ENCODE data around the gene BMP6.

The BMP6 gene

GRCh38 chr6:7832904-7833750 lies 107.2 kb downstream of the BMP6 start:
- no peak for DNase-seq (ENCODE audit: low spot score)

DNA sequence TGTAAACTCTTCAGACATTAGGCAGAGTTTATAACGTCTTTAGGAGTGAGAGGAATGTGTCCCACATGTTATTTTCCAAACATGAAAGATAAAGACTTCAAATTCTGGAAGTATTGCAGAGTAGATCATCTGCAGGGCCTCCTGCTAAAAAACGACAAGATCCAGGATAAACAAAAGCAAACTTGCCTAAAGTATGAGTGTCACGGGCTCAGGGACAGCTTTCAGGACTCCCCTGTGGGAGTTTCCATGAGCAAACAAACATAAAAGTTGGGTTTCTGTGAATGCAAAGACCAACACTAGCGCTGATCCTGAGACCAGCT lies 107.8 kb downstream of the BMP6 start:
- DNase-seq (ENCODE audit: low spot score) = no peak

- DNase-seq (ENCODE audit: low spot score) = no peak
Observed at GRCh38 chr6:7836371-7837026, 110.6 kb downstream of the BMP6 start.

- DNase-seq (ENCODE audit: low spot score) = no peak
Observed at GRCh38 chr6:7841781-7842468, 116.0 kb downstream of the BMP6 start.

- peak; percentile 31 for DNase-seq (ENCODE audit: low spot score)
Observed at GRCh38 chr6:7846966-7847818, 121.3 kb downstream of the BMP6 start.

- DNase-seq (ENCODE audit: low spot score) = no peak
Observed at GRCh38 chr6:7848229-7848628, 122.3 kb downstream of the BMP6 start.

DNA sequence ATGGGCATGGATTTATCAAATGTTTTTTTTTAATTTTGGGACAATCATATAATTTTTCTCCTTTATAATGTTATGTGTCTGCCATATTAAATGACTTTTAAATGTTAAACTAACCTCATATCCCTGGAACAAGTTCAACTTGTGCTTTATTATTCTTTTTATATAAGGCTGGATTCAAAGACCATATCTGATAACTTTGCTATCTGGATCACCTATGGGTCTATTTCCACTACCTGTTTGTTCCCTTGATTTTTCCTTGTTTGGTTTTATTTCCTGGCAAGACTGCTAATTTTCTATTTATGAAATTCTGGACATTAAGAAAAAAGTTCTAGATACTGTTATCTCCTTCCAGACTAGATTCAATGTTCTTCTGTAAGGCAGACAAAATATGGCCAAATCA lies 125.9 kb downstream of the BMP6 start:
- DNase-seq (ENCODE audit: low spot score) = no peak

DNA sequence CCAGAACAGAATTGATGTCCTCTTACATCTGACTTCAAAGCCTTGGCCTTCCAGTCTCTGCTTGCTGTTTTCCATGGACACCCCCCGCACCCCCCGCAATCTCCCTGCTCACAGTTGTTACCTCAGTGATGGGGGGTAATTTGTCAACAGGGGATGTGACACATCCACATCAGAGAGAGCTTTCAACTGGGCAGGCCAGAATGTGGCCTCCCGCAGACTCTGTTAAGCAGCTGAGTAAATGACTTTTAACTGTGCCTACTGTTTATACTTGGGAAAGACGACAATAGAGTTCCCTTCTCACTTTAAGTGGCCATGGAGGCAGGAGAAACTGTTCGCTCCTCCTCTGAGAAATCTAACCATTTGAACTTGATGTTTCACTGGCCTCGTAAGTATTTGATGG lies 133.7 kb downstream of the BMP6 start:
- DNase-seq (ENCODE audit: low spot score) = no peak

DNA sequence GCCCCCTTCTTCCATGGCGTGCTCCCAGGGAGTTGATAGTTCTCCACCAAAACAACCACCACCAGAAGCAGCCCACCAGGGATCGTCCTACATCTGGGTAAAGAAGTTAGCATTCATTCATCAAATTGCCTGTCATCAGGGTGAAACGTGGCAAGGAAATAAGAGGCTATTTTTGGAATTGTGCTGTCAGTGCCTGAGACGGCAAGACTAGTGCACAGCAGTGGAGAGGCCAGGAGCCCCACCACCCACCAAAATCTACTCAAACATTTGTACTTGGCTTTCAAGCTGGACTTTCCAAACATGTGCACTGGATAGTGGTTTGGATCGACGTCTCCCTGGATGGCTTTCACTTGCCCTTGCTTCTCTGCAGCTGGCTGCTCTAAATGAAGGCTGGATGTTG lies 139.9 kb downstream of the BMP6 start:
- no peak for DNase-seq (ENCODE audit: low spot score)

DNA sequence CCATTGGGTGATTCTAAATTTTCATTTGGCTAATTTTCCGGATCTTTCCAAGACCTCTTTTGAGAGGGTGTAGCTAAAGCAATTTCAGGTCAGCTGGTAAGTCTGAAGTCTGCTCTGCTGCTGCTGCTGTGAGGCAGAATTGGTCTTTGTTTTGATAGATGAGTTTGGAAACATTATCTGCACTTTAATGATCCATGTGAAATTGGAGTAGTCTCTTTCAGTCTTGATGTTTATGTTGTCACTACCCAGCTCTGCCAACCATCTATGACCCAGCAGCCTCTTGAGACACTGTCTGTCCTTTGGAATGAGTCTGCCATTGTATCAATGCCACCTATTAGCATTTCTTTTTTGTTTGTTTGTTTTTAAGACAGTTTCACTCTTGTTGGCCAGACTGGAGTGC lies 140.6 kb downstream of the BMP6 start:
- no peak for DNase-seq (ENCODE audit: low spot score)

- DNase-seq (ENCODE audit: low spot score) = no peak
Observed at GRCh38 chr6:7868926-7869325, 143.0 kb downstream of the BMP6 start.

GRCh38 chr6:7878401-7878964 lies 152.6 kb downstream of the BMP6 start:
- DNase-seq (ENCODE audit: low spot score) = no peak

- no peak for DNase-seq (ENCODE audit: low spot score)
Observed at GRCh38 chr6:7879043-7879442, 153.1 kb downstream of the BMP6 start.

DNA sequence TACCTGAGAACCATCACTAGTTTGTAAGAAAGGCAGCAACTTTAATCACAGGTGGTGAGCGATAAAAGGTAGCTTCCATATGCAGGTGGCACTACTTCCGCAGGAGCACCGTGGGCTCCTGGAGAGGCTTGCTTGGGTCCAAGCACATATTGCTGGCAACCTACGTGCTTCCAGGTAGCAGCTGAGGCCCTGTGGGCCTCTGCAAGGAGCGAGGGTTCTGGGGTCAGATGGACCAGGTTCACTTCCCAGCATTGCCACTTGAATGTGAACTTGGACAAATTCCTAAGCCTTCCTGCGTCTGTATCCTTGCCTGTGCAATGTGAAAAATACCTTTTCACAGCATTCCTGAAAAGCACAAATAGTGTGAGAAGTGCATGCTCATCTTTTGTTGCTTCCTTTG lies 153.7 kb downstream of the BMP6 start:
- no peak for DNase-seq (ENCODE audit: low spot score)

- DNase-seq (ENCODE audit: low spot score) = no peak
Observed at GRCh38 chr6:7879980-7880717, 154.2 kb downstream of the BMP6 start.

- no peak for DNase-seq (ENCODE audit: low spot score)
Observed at GRCh38 chr6:7880718-7881107, 154.8 kb downstream of the BMP6 start.

DNA sequence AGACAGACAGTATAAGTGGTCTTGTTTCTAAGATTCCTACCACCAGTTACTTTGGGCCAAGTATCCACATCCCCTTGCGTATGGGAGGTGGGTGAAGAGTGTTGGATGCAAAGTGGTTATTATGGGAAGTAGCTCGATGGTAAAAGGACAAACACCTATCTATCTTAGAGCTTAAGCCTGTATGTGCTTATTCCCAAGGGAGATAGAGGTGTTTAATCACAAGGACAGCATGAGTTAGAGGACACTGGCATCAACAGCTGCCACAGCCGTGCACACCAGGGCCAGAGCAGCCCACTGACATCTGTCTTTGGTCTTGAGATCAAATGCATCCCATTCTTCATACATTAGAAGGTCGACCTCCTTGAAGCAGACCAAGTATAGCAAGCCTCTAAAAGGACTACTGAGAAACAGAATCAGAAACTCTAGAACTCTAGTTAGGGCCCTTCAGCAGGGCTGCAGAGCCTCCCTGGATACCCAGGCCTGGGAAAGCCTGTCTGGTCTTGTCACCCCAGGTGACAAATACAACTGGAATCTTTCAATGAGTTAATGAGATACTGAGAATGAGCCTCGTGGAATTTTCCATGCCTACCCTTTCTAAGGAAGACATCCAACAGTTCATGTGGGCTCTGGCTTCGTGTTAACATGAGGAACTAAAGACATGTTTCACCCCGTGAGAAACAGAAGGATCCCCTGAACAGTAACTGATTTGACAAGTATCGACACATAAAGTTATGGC lies 156.0 kb downstream of the BMP6 start:
- DNase-seq (ENCODE audit: low spot score) = no peak

GRCh38 chr6:7882505-7883257 lies 156.8 kb downstream of the BMP6 start:
- DNase-seq (ENCODE audit: low spot score) = no peak

DNA sequence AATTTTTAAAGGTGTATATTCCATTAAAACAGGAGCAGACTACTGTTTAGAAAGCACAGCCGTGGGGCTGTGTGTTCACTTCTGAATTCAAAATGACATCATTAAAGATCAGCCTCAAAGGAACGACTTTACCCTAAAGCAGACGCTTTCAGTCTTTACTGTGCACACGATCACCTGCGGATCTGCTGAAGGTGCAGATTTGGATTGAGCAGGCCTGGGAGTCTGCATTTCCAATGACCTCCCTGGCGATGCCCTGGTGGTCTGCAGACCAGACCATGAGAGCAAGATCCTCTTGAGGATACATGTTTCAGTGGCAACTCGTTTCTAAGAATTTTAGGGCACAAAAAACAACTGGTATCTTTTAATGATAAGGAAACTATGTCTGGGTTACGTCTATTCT lies 157.5 kb downstream of the BMP6 start:
- DNase-seq (ENCODE audit: low spot score) = no peak

GRCh38 chr6:7886132-7886531 lies 160.2 kb downstream of the BMP6 start:
- DNase-seq (ENCODE audit: low spot score) = no peak

Data from AG08395 (cell line).